H1 (cell line): ENCODE measurements around the gene SNAP47. TPM values are rescaled to one million over a fixed set of nuclear protein-coding genes. Genes with fewer than 3 reads are reported as not detected.

Experiments used
- ASH2L ChIP-seq: fragments of 200-600, 300-600 bp; sonication (generic); IDR thresholded peaks from one replicate; pipeline ENCODE4 v1.7.1; 2017; ENCODE audit warnings: low read length
- BRCA1 ChIP-seq: IDR thresholded peaks from 2 replicates; pipeline ENCODE4 v1.6.1; 2012; ENCODE audit warnings: low read depth, low read length, improper control_type of control experiment
- E2F6 ChIP-seq: IDR thresholded peaks from 2 replicates; pipeline ENCODE4 v1.6.1; 2012; ENCODE audit warnings: inconsistent platforms
- EP300 ChIP-seq, 2 experiments: IDR thresholded peaks; 1 replicate in 1 of 2; 2 replicates in 1 of 2; pipeline ENCODE4 v1.6.1; 2011 to 2012; ENCODE audit warnings: low read depth in 2 of 2, low read length in 2 of 2, mild to moderate bottlenecking in 2 of 2, borderline replicate concordance in 1 of 2, inconsistent platforms in 1 of 2, moderate library complexity in 1 of 2
- SRF ChIP-seq: IDR thresholded peaks from 2 replicates; pipeline ENCODE4 v1.6.1; 2011; ENCODE audit warnings: mild to moderate bottlenecking, low read depth, low read length, moderate library complexity
- polyA plus RNA-seq, 7 experiments: library from polyadenylated mRNA; depleted of rRNA in 3 of 7; stranded (reverse) in 5 of 7; unstranded in 2 of 7; fragments of >200 nt in 5 of 7; fragments of 200-250 nt in 2 of 7; gene quantifications; 1 replicate in 5 of 7; 2 replicates in 1 of 7; 4 replicates in 1 of 7; pipeline versions ENCODE4 v1.2.1 to v1.2.3, GENCODE V29; 2011 to 2013; ENCODE audit warnings: missing spikeins in 2 of 7, mixed read lengths in 2 of 7
- total RNA-seq: library from RNA; stranded (reverse); fragmentation: NEBNext Ultra II Directional; extraction: Animal tissue kit (Norgen Biotek cat#: 25700); gene quantifications from 2 replicates; pipeline ENCODE4 v1.2.1, GENCODE V29; 2021

SNAP47 gene
- total and polyA plus RNA-seq, 2 of the 8 experiments (the other 6 are each of a cell fraction or from before 2014, with no cell fraction given) = 37.6 to 42.2 TPM

GRCh38 chr1:227749916-227750710, 14.9 kb downstream of the SNAP47 start (continued):
- no peak for TF ChIP-seq E2F6
- no peak for TF ChIP-seq ASH2L
- TF ChIP-seq EP300 (IDR thresholded peaks at IDR 0.05; ENCODE audit: borderline replicate concordance in 1 of 2, low read depth in 2 of 2, low read length in 2 of 2) = no peak
- TF ChIP-seq SRF = no peak
- no peak for TF ChIP-seq BRCA1
